IMR-90 (cell line): Measurements from ENCODE around the gene FCRL6. TPM values are rescaled to one million over a fixed set of nuclear protein-coding genes. Genes with fewer than 3 reads are reported as not detected.

ENCODE experiments used
- ATAC-seq: fragments of 200-7000 bp; cut with Tn5 transposase; 2 replicates; pipeline ENCODE4 v1.9.1; 2020; ENCODE audit warnings: low read depth, mild to moderate bottlenecking, moderate library complexity
- BruUV-seq: library from RNA; stranded (reverse); fragments of 400-500 nt; replicated peaks from 2 replicates; lab custom pipeline; 2021; lab: Mats Ljungman, UMichigan
- CTCF ChIA-PET: fragments of 300-600 bp; formaldehyde crosslinking; extraction: SDS; loops from one replicate; lab custom pipeline; 2021; ENCODE audit warnings: antibody characterized with exemption; lab: Yijun Ruan, JAX
- POLR2A ChIA-PET: fragments of 300-600 bp; sonication (Branson Sonifier 250); formaldehyde crosslinking; loops from one replicate; lab custom pipeline; 2022; ENCODE audit warnings: antibody characterized with exemption; ENCODE audit not compliant: unreplicated experiment; lab: Charles Lee
- DNase-seq: peaks from one replicate; pipeline ENCODE4 v3.0.0; 2013
- H2AFZ ChIP-seq: replicated peaks from 2 replicates; pipeline ENCODE3; 2013; ENCODE audit warnings: low read length, mild to moderate bottlenecking; ENCODE audit not compliant: poor library complexity
- H2AK5ac ChIP-seq: 2 replicates; pipeline ENCODE4 v1.6.1; 2013; ENCODE audit warnings: low read depth, low read length, inconsistent platforms
- H2AK9ac ChIP-seq: replicated peaks from 2 replicates; pipeline ENCODE3; 2013; ENCODE audit warnings: mild to moderate bottlenecking, low read depth, low read length, moderate library complexity; ENCODE audit not compliant: poor library complexity
- H2BK120ac ChIP-seq: 2 replicates; pipeline ENCODE4 v1.6.1; 2013; ENCODE audit warnings: low read depth, low read length, inconsistent platforms
- H2BK15ac ChIP-seq: 3 replicates; pipeline ENCODE4 v1.6.1; 2013; ENCODE audit warnings: low read depth, low read length, inconsistent platforms
- H2BK20ac ChIP-seq: 2 replicates; pipeline ENCODE4 v1.6.1; 2013; ENCODE audit warnings: low read depth, mild to moderate bottlenecking, inconsistent platforms, low read length, moderate library complexity
- H2BK5ac ChIP-seq: 2 replicates; pipeline ENCODE4 v1.6.1; 2013; ENCODE audit warnings: mild to moderate bottlenecking, low read depth, low read length, inconsistent platforms; ENCODE audit not compliant: poor library complexity, severe bottlenecking
- H3K14ac ChIP-seq: replicated peaks from 2 replicates; pipeline ENCODE4 v1.6.1; 2013; ENCODE audit warnings: low read depth, low read length, inconsistent platforms
- H3K18ac ChIP-seq: 2 replicates; pipeline ENCODE4 v1.6.1; 2013; ENCODE audit warnings: low read depth, low read length, control low read depth
- H3K23ac ChIP-seq: 2 replicates; pipeline ENCODE4 v1.6.1; 2013; ENCODE audit warnings: low read depth, low read length, inconsistent platforms
- H3K27ac ChIP-seq: 2 replicates; pipeline ENCODE4 v1.5.1; 2013; ENCODE audit warnings: mild to moderate bottlenecking, control low read depth, low read length; ENCODE audit not compliant: insufficient read depth
- H3K27me3 ChIP-seq: 2 replicates; pipeline ENCODE4 v1.6.1; 2013; ENCODE audit warnings: low read length; ENCODE audit not compliant: control insufficient read depth, insufficient read depth
- H3K36me3 ChIP-seq: 2 replicates; pipeline ENCODE4 v1.6.1; 2013; ENCODE audit warnings: low read length, mixed read lengths; ENCODE audit not compliant: control insufficient read depth, insufficient read depth
- H3K4ac ChIP-seq: 2 replicates; pipeline ENCODE4 v1.6.1; 2013; ENCODE audit warnings: low read depth, low read length, inconsistent platforms
- H3K4me1 ChIP-seq: 2 replicates; pipeline ENCODE4 v1.6.1; 2013; ENCODE audit warnings: low read length, mixed read lengths; ENCODE audit not compliant: control insufficient read depth, insufficient read depth
- H3K4me2 ChIP-seq: 2 replicates; pipeline ENCODE4 v1.6.1; 2013; ENCODE audit warnings: low read depth, mild to moderate bottlenecking, control low read depth, low read length, moderate library complexity
- H3K4me3 ChIP-seq: 2 replicates; pipeline ENCODE4 v1.5.1; 2013; ENCODE audit warnings: low read depth, mild to moderate bottlenecking, control low read depth, low read length, moderate library complexity; ENCODE audit not compliant: insufficient read depth
- H3K56ac ChIP-seq: 2 replicates; pipeline ENCODE4 v1.6.1; 2013; ENCODE audit warnings: low read length, inconsistent platforms; ENCODE audit not compliant: insufficient read depth; ENCODE audit errors: extremely low read depth
- H3K79me1 ChIP-seq, 2 experiments: 2 replicates each; pipeline ENCODE4 v1.6.1; 2013; ENCODE audit warnings: low read length in 2 of 2, inconsistent platforms in 1 of 2, low read depth in 1 of 2
- H3K9ac ChIP-seq: 2 replicates; pipeline ENCODE4 v1.6.1; 2013; ENCODE audit warnings: low read depth, low read length, control low read depth
- H3K9me1 ChIP-seq: 2 replicates; pipeline ENCODE4 v1.6.1; 2013; ENCODE audit warnings: low read length, inconsistent platforms; ENCODE audit not compliant: insufficient read depth
- H3K9me3 ChIP-seq: 2 replicates; pipeline ENCODE4 v1.6.1; 2013; ENCODE audit warnings: low read length; ENCODE audit not compliant: control insufficient read depth, insufficient read depth
- H4K20me1 ChIP-seq: 2 replicates; pipeline ENCODE4 v1.6.1; 2013; ENCODE audit warnings: low read length, inconsistent platforms; ENCODE audit not compliant: insufficient read depth
- H4K5ac ChIP-seq: 2 replicates; pipeline ENCODE4 v1.6.1; 2013; ENCODE audit warnings: mild to moderate bottlenecking, low read depth, low read length, control low read depth
- H4K8ac ChIP-seq, 2 experiments: 2 replicates each; pipeline ENCODE4 v1.6.1; 2013; ENCODE audit warnings: low read depth in 2 of 2, low read length in 2 of 2, control low read depth in 1 of 2, inconsistent platforms in 1 of 2
- H4K91ac ChIP-seq: 2 replicates; pipeline ENCODE4 v1.6.1; 2013; ENCODE audit warnings: low read depth, low read length, inconsistent platforms; ENCODE audit not compliant: insufficient read depth
- BHLHE40 ChIP-seq: fragments of 150-350 bp; IDR thresholded peaks from 2 replicates; pipeline ENCODE4 v1.6.1; 2016; ENCODE audit warnings: mild to moderate bottlenecking, low read depth, low read length
- CEBPB ChIP-seq: IDR thresholded peaks from 2 replicates; pipeline ENCODE4 v1.6.1; 2012; ENCODE audit warnings: low read depth, low read length, improper control_type of control experiment
- CHD1 ChIP-seq: IDR thresholded peaks from 2 replicates; pipeline ENCODE4 v1.6.1; 2012; ENCODE audit warnings: low read depth, low read length, improper control_type of control experiment
- FOS ChIP-seq: fragments of 150-350 bp; IDR thresholded peaks from 2 replicates; pipeline ENCODE4 v1.6.1; 2016; ENCODE audit warnings: low read depth, low read length
- MAFK ChIP-seq: IDR thresholded peaks from 2 replicates; pipeline ENCODE4 v1.6.1; 2012; ENCODE audit warnings: low read depth, low read length, improper control_type of control experiment
- MAZ ChIP-seq: IDR thresholded peaks from 2 replicates; pipeline ENCODE4 v1.6.1; 2012; ENCODE audit warnings: low read depth, mild to moderate bottlenecking, low read length, improper control_type of control experiment, moderate library complexity, borderline replicate concordance
- MXI1 ChIP-seq: IDR thresholded peaks from 2 replicates; pipeline ENCODE4 v1.6.1; 2012; ENCODE audit warnings: low read depth, mild to moderate bottlenecking, low read length, moderate library complexity, borderline replicate concordance
- POLR2A ChIP-seq: IDR thresholded peaks from 2 replicates; pipeline ENCODE4 v1.6.1; 2012; ENCODE audit warnings: mild to moderate bottlenecking, low read depth, low read length
- RAD21 ChIP-seq: IDR thresholded peaks from 2 replicates; pipeline ENCODE4 v1.6.1; 2012; ENCODE audit warnings: low read length, improper control_type of control experiment
- RCOR1 ChIP-seq: IDR thresholded peaks from 2 replicates; pipeline ENCODE4 v1.6.1; 2012; ENCODE audit warnings: mild to moderate bottlenecking, low read length, improper control_type of control experiment; ENCODE audit not compliant: insufficient replicate concordance
- RFX5 ChIP-seq: IDR thresholded peaks from 2 replicates; pipeline ENCODE4 v1.8.0; 2012; ENCODE audit warnings: low read depth, mild to moderate bottlenecking, low read length, moderate library complexity
- SMC3 ChIP-seq: fragments of 150-350 bp; IDR thresholded peaks from 2 replicates; pipeline ENCODE4 v1.6.1; 2016; ENCODE audit warnings: low read depth, mild to moderate bottlenecking, antibody characterized with exemption, low read length, moderate library complexity
- WGBS, 2 experiments: methylation state at CpG; one replicate each; pipeline versions ENCODE4 v1.1.5 to v1.1.7; 2013; ENCODE audit warnings: missing lambda C conversion rate in 2 of 2; ENCODE audit not compliant: insufficient read length in 1 of 2; ENCODE audit errors: extremely low coverage in 2 of 2; 5-methylcytosine and 5-hydroxymethylcytosine counted together
- dilution Hi-C: fragments of 300-500 bp; cut with HindIII; formaldehyde crosslinking; loops from one replicate; pipeline ENCODE4 v1.14.3; 2018; ENCODE audit warnings: low sequenced_read_pairs; ENCODE audit not compliant: unreplicated experiment
- in situ Hi-C: fragments of 300-500 bp; cut with MboI; formaldehyde crosslinking; loops from 3 replicates; pipeline ENCODE4 v1.14.3; 2019; ENCODE audit warnings: low sequenced_read_pairs, inconsistent platforms, mixed read lengths
- intact Hi-C: fragments of 100-400 bp; cut with micrococcal nuclease; formaldehyde crosslinking; loops from 2 replicates; pipeline ENCODE4 v1.10.0; 2022
- polyA plus RNA-seq, 3 experiments: library from polyadenylated mRNA; depleted of rRNA; stranded (reverse); fragments of >200 nt; gene quantifications; 2 replicates each; pipeline ENCODE4 v1.2.3, GENCODE V29; 2012; ENCODE audit warnings: low replicate concordance in 1 of 3
- total RNA-seq: library from RNA; depleted of rRNA; stranded (reverse); fragments of >200 nt; gene quantifications from 2 replicates; pipeline ENCODE4 v1.2.3, GENCODE V29; 2012
- TF ChIP-seq, protein P1 (sequence below): conservative IDR thresholded peaks from 2 replicates; pipeline ENCODE4 v1.5.1; 2012; ENCODE audit warnings: mild to moderate bottlenecking, low read depth, low read length, improper control_type of control experiment
- TF ChIP-seq, protein P2 (sequence below): fragments of 150-350 bp; IDR thresholded peaks from 2 replicates; pipeline ENCODE4 v1.6.1; 2017; ENCODE audit warnings: mild to moderate bottlenecking, antibody characterized with exemption, low read length, low read depth

The FCRL6 gene
- total and polyA plus RNA-seq, 2 of the 4 experiments (the other 2 are of a cell fraction), result not detected

DNA sequence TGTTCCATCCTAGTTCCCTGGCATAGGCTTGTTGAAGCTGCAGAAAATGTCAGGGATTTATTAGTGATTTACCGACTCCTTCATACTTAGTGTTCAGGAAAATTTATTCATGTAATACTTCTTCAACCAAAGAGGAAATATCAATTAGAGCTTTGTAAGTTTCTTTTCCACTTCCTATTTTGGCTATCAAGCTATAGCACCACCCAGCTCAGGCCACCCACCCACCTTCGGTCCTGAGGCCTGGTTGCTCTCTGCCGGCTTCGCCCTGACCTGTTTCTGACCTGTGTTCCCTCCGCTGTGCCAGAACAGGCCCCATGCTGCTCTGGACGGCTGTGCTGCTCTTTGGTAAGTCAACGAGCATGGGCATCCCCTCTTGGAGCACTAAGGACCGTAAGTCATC is at the start of gene FCRL6 (continued):
- TF ChIP-seq, protein P1, sequence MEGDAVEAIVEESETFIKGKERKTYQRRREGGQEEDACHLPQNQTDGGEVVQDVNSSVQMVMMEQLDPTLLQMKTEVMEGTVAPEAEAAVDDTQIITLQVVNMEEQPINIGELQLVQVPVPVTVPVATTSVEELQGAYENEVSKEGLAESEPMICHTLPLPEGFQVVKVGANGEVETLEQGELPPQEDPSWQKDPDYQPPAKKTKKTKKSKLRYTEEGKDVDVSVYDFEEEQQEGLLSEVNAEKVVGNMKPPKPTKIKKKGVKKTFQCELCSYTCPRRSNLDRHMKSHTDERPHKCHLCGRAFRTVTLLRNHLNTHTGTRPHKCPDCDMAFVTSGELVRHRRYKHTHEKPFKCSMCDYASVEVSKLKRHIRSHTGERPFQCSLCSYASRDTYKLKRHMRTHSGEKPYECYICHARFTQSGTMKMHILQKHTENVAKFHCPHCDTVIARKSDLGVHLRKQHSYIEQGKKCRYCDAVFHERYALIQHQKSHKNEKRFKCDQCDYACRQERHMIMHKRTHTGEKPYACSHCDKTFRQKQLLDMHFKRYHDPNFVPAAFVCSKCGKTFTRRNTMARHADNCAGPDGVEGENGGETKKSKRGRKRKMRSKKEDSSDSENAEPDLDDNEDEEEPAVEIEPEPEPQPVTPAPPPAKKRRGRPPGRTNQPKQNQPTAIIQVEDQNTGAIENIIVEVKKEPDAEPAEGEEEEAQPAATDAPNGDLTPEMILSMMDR, result no peak
- TF ChIP-seq FOS (no peak), RAD21 (no peak)

DNA sequence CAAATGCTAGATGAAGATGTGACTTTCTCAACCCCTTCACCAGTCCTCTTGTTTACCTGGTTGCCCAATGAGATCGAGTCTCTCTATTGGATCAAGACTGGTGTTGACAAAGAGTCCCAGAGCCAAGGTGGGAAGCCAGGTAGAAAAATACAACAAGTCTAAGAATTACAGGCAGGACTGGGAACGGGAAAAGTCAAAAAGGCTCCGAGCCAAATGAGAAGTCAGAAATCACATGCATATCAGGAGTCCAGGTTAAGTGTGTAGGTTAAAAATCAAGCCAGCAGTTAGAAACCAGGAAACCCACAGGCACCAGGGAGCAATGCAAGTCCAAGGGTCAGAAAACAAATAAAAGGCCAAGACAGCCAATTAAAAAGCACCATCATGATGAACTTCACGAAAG is 48.8 kb upstream of the FCRL6 start:
- CTCF ChIA-PET, result no interaction called here
- no peak for TF ChIP-seq POLR2A
- TF ChIP-seq MXI1, result no peak
- TF ChIP-seq, protein P2, sequence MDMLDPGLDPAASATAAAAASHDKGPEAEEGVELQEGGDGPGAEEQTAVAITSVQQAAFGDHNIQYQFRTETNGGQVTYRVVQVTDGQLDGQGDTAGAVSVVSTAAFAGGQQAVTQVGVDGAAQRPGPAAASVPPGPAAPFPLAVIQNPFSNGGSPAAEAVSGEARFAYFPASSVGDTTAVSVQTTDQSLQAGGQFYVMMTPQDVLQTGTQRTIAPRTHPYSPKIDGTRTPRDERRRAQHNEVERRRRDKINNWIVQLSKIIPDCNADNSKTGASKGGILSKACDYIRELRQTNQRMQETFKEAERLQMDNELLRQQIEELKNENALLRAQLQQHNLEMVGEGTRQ, result no peak
- TF ChIP-seq FOS, result no peak
- TF ChIP-seq RCOR1, result no peak
- TF ChIP-seq RFX5, result no peak
- no peak for TF ChIP-seq CEBPB
- no peak for TF ChIP-seq SMC3
- TF ChIP-seq MAZ, result no peak
- TF ChIP-seq BHLHE40, result no peak
- no peak for TF ChIP-seq CHD1
- TF ChIP-seq, protein P1, result no peak
- TF ChIP-seq MAFK, result no peak

More for the DNA sequence above, 48.8 kb upstream of the FCRL6 start:
- H3K36me3 ChIP-seq, result no peaks in the 10 kb centered on the region
- H4K20me1 ChIP-seq, result no peaks in the 10 kb centered on the region
- no peak overlapping the region for H2BK120ac ChIP-seq
- H4K8ac ChIP-seq, result no peak overlapping the region
- H3K9ac ChIP-seq, result no peak overlapping the region
- H3K4me3 ChIP-seq, result no peak overlapping the region
- POLR2A ChIA-PET, result no interaction called here
- no peak for DNase-seq
- H2BK15ac ChIP-seq, result no peak overlapping the region
- no peak overlapping the region for H2AFZ ChIP-seq
- H3K18ac ChIP-seq, result no peak overlapping the region
- H4K91ac ChIP-seq, result no peak overlapping the region
- H3K9me3 ChIP-seq, result no peaks in the 10 kb centered on the region
- dilution Hi-C loops, result no loop called here
- no peak overlapping the region for H3K4me2 ChIP-seq
- BruUV-seq, result no TSS peak
- H2BK5ac ChIP-seq, result no peak overlapping the region
- no peak overlapping the region for H3K4ac ChIP-seq
- H3K27me3 ChIP-seq, result no peaks in the 10 kb centered on the region; the same call in 1 of the 2 replicates
- no peak for ATAC-seq
- no peak overlapping the region for H2AK9ac ChIP-seq
- no peak overlapping the region for H3K56ac ChIP-seq
- no peaks in the 10 kb centered on the region for H3K79me1 ChIP-seq
- no peak overlapping the region for H3K14ac ChIP-seq
- H4K5ac ChIP-seq, result no peak overlapping the region
- no peaks in the 10 kb centered on the region for H3K9me1 ChIP-seq
- H3K4me1 ChIP-seq, result no peaks in the 10 kb centered on the region
- in situ Hi-C loops, result no loop called here
- intact Hi-C loops, result no loop called here
- H3K27ac ChIP-seq, result no peak overlapping the region
- no peak overlapping the region for H2BK20ac ChIP-seq
- 82% methylated on average over 2 of the region's 4 CpGs; no CpG with 5 or more reads in 1 of the 2 experiments for WGBS, 2 experiments
- H3K23ac ChIP-seq, result no peak overlapping the region
- H2AK5ac ChIP-seq, result no peak overlapping the region
